HG02870 (cell line): ENCODE data around the gene SMOC1.

Experiments
- ATAC-seq: cut with Tn5 transposase; IDR thresholded peaks from one replicate; pipeline ENCODE4 v1.9.1; 2021; ENCODE audit warnings: mild to moderate bottlenecking, moderate library complexity; ENCODE audit not compliant: unreplicated experiment

SMOC1 gene

GRCh38 chr14:69879175-69880043 lies at the start of gene SMOC1:
SMOC1 (plus strand) TSS chr14:69879416; CDS start chr14:69879679, 263 bp downstream.
- ATAC-seq: no peak

GRCh38 chr14:69838881-69839416 lies 40.3 kb upstream of the SMOC1 start:
- no peak for ATAC-seq

GRCh38 chr14:69839661-69840060 lies 39.6 kb upstream of the SMOC1 start:
- no peak for ATAC-seq

- no peak for ATAC-seq
These were observed 37.6 kb upstream of the SMOC1 start for GRCh38 chr14:69841656-69842055.

- no peak for ATAC-seq
These were observed 36.4 kb upstream of the SMOC1 start for GRCh38 chr14:69842686-69843420.

- ATAC-seq: no peak
These were observed 35.0 kb upstream of the SMOC1 start for GRCh38 chr14:69844171-69844570.

GRCh38 chr14:69845050-69845581 lies 34.1 kb upstream of the SMOC1 start:
- ATAC-seq: no peak

GRCh38 chr14:69845787-69846186 lies 33.4 kb upstream of the SMOC1 start:
- no peak for ATAC-seq

- ATAC-seq: no peak
These were observed 31.1 kb upstream of the SMOC1 start for GRCh38 chr14:69848156-69848555.

GRCh38 chr14:69848903-69849391 lies 30.3 kb upstream of the SMOC1 start:
- no peak for ATAC-seq

- no peak for ATAC-seq
These were observed 29.0 kb upstream of the SMOC1 start for GRCh38 chr14:69850086-69850735.

GRCh38 chr14:69850736-69851112 lies 28.5 kb upstream of the SMOC1 start:
- ATAC-seq: no peak

- no peak for ATAC-seq
These were observed 26.5 kb upstream of the SMOC1 start for GRCh38 chr14:69852531-69853321.

- no peak for ATAC-seq
These were observed 25.4 kb upstream of the SMOC1 start for GRCh38 chr14:69853774-69854173.

GRCh38 chr14:69854598-69854997 lies 24.6 kb upstream of the SMOC1 start:
- ATAC-seq: no peak

GRCh38 chr14:69855180-69855832 lies 23.9 kb upstream of the SMOC1 start:
- ATAC-seq: no peak

GRCh38 chr14:69858801-69859200 lies 20.4 kb upstream of the SMOC1 start:
- ATAC-seq: no peak

GRCh38 chr14:69859591-69859990 lies 19.6 kb upstream of the SMOC1 start:
- no peak for ATAC-seq

GRCh38 chr14:69860221-69860620 lies 19.0 kb upstream of the SMOC1 start:
- no peak for ATAC-seq
